Measurements from ENCODE around the gene HIF3A. TPM values are rescaled to one million over a fixed set of nuclear protein-coding genes. Genes with fewer than 3 reads are reported as not detected.
"Not testable (repeated sequence)": the region's sequence is repeated elsewhere in the genome, so short reads cannot be mapped to it uniquely, and the experiment has no call there.

Gene HIF3A
- polyA plus RNA-seq, 1 donor, result 58.2 TPM

DNA sequence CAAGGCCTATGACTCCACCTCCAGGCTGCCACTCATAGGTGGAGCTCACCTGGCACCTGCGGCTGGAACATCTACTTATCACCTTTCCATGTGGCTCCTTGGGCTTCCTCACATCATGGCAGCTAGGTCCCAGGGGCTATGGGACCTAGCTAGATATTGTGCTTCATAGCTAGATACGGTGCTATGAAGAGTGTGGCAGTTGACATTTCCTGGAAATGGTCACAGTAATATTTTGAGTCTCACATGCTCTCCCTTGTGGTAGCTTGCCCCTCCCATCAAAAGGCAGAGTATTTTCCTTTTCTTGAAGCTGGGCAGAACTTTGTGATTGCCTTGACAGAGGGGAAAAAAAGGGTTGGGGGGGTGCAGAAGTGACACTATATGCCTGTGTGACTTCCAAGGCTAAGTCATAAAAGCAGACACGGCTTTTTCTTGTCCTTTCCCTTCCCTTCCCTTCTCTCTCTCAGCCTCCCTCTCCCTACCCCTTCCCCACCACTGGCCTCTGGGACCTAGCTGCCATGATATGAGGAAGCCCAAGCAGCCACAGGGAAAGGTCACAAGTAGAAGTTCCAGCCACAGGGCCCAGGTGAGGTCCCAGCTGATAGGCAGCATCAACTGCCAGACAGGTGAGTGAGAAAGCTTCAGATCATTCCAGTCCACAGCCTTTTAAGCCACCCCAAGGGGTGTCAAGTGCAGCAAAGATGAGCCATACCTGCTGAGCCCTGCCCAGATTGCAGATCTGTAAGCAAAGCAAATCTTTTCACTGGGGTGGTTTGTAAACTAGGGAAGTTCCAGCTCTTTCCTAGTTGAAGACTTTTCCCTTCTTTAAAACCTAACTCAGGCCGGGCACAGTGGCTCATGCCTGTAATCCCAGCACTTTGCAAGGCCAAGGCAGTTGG lies 6.9 kb upstream of the HIF3A start:
- DNase-seq, result no peak

- no peak for DNase-seq
Observed at GRCh38 chr19:46291829-46292228, 5.0 kb upstream of the HIF3A start.

DNA sequence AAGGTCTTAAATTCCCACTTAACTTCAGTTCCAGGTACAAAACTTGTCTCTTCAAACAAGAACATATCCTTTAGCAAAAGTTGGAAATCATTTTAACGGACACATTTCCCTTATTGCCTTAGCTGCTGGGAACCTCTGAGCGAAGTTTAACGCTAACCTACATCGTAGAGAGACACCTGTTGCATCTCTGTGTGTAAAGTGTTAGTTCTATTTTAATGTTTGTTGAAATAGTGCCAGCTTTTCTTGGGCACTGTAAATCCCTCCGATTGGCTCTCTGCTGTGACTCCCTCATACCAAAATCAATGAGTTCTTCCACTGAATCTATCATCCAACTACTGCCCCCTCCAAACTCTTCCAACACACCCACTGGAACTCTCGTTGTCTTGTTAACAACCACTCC lies 2.3 kb upstream of the HIF3A start:
- no peak for DNase-seq

DNA sequence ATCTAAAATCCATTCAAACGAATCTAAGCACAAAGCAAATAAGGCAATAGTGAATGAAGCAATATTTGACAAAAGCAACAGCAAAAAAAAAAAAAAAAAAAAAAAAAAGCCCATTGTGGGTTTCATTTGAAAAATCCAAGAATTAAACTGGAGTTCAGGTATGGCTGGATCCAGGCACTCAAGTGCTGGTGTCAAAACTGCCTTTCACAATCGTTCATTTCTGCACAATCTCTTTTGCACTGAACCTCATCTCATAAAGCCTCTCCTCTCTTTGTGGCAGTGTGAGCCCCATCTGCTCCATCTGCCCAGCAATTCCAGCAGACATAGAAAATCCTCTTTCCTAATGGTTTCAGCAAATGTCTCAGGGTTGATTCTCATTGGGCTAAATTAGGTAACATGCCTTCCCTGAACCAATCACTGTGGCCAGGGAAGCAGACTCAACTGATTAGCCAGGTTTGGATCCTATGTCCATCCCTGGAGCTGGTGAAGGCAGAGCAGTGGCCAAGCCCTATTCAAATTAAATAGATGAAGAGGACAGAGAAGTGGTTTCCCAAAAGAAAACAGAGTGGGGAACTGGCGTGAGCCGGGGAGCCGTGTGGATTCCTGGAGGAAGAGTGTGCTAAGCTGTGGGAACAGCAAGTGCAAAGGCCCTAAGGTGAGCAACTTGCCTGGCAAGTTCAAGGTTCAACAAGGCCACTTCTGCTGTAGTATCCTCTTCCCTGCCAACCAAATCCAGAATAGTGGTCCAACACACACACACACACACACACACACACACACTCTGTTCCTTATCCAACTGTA lies 1.2 kb upstream of the HIF3A start:
- no peak for DNase-seq

GRCh38 chr19:46296202-46296480 lies 701 bp upstream of the HIF3A start:
- DNase-seq, result no peak

DNA sequence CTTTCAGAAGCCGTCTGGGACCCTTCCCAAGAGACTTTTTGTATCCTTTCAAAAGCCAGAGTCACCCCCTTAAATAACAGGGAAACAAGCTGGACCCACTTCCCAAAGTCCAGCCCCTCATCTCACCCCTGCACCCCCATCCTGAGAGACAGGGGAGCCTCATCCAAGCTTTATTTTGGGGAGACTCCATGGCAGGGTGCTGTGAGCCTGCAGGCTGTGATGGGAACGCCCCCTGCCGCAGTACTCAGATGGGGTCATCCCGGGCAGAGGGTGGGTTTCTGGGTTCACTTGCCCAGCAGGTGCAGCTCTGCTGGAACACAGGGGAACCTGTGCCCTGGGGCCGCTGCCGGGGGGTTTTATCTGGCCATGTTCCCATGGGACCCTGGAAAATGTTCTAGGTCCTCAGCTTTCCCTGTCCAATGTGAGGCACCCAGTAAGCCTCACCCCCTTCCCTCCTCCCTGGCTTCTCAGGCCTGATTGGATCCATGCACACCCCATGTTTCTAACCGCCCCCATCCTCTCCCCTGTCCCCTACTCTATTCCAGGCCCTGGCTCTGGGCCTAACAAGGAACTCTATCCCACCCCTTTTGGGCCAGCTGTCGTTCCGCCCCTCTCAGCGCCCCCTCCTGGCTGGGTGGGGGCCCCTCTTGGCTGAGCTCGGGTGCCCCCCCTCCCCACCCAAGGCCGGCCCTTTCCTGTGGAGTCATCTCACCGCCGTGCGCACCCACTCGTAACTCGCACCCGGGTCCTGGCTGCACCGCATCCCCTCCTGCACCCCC lies 1.0 kb downstream of the HIF3A start:
- peak; percentile 45 for DNase-seq

DNA sequence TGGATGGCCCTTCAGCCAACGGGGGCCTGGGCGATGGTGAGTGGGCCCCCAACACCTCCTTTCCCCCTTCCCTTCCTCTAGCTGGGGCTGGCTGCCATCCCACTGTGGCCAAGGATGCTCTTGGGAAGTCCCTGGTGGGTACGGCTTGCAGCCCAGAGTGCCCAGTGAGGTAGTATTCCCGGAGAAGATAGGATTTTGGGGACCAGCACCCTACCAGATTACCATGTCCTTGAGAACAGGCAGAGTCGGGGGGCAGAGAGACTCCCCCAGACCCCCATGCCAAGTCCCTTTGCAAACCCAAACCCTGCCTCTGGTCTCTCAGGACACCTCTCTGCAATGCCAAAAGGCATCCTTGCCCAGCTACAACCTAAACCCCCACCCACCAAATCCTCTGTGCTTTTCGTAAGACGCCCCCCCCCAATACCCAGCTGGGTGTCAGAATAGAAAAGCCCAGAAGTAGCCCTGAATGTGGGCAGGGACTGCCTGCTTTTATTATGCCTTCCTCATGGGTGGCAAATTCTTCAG lies 1.7 kb downstream of the HIF3A start:
- no peak for DNase-seq

DNA sequence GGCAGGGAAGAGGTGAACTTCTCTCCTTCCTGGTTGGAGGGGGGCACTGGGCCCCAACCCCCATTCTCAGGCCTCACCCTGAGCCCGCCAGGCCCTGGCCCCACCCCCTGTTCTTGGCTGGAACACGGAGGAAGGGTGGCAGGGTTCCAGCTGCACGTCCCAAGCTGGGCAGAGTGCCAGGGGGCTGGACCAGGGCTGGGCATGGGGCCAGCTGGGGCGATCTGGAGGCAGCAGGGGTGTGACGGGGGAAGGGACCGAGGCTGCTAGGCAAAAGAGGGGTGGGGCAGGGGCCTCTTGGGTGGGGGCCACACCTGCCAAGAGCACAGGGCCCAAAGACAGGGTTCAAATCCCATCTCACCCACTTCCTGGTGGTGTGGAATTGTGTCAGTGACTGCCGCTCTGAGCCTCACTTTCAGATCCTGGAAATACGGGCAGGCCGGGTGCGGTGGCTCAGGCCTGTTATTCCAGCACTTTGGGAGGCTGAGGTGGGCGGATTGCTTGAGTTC lies 2.2 kb downstream of the HIF3A start:
- DNase-seq, result peak; percentile 90

- no peak for DNase-seq
Observed at GRCh38 chr19:46299695-46300094, 2.9 kb downstream of the HIF3A start.

- no peak for DNase-seq
Observed at GRCh38 chr19:46303322-46303690, 6.5 kb downstream of the HIF3A start.

DNA sequence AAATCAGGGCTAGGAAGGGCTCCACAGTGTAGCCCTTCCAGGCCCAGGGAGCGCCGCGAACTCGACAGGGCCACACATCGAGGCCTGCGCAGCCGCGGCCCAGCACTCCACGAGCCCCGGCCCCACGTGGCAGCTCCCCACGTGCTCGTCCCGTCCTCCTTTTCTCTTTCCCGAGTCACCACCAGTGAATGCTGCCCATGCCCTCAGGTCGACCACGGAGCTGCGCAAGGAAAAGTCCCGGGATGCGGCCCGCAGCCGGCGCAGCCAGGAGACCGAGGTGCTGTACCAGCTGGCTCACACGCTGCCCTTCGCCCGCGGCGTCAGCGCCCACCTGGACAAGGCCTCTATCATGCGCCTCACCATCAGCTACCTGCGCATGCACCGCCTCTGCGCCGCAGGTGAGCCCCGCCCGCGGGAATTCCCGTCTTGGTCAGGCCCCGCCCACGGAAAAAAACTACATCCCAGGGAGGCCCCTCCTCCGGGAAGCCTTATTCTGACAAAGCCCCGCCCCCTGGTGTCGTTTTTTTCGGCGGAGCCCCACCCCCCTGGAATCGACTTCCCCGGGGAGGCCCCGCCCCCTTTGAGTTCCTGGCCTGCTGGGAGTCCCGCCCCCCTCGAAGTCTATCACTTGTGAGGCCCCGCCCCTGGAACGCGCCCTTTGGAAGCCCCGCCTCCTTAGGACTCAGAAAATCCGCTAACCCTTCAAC lies 7.0 kb downstream of the HIF3A start:
- DNase-seq, result peak; percentile 78

GRCh38 chr19:46306501-46306900 lies 9.7 kb downstream of the HIF3A start:
- DNase-seq, result no peak

GRCh38 chr19:46308510-46308909 lies 11.7 kb downstream of the HIF3A start:
- no peak for DNase-seq

- no peak for DNase-seq
Observed at GRCh38 chr19:46309056-46309455, 12.2 kb downstream of the HIF3A start.

DNA sequence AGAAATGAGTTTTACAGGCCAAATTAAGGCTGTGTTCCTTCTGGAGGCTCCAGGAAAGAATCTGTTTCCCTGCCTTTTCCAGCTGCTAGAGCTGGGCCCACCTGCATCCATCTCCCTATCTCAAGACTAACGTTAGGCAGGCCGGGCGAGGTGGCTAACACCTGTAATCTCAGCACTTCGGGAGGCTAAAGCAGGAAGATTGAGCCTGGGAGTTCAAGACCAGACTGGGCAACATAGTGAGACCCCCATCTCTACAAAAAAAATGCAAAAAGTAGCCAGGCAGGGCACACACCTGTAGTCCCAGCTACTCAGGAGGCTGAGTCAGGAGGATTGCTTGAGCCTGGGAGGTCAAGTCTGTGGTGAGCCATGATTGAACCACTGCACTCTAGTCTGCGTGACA lies 14.6 kb downstream of the HIF3A start:
- DNase-seq, result no peak

DNA sequence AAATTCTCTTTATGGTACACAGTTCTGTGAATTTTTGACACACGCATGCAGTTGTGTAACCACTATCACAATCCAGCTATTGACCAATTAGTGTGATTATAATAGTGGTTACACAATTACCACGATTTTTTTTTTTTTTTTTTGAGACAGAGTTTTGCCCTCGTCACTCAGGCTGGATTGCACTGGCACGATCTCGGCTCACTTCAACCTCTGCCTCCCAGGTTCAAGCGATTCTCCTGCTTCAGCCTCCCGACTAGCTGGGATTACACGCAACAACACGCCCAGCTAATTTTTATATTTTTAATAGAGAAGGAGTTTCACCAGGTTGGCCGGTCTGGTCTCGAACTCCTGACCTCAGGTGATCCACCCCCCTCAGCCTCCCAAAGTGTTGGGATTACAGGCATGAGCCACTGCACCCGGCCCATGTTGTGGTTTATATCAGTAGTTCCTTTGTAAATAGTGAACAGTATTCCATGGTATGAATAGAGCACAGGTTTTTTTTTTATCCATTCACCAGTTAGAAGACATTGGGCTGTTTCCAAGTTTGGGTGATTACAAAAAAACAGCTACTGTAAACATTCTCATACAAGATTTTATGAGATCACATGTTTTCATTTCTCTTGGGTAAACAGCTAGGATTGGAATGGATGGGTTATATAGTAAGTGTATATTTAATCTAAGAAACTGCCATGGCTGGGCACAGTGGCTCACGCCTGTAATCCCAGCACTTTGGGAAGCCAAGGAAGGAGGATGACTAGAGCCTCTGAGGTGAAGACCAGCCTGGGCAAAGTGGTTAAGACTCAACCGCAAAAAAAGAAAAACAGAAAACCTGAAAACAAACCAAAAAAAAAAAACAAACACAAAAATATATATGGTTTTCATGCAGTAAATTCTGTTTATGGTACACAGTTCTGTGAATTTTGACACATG lies 17.0 kb downstream of the HIF3A start:
- DNase-seq, result not testable (repeated sequence)

DNA sequence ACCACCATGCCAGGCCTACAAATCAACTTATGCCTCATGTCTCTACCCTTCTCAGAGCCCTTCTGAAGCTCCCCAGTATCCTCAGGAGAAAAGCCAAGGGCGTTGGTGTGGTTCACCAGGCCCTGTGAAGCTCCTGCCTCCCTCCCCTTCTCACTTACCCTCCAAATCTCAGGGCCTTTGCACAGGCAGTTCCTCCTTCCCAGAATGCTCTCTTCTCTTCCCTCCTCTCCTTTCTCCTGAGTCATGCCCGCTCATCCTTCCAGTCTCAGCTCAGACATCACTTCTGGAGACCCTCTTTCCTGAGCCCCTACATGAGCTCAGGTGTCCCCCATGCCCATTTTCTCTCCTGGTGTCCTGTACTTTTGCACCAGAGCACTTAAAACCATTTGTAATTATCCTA lies 20.5 kb downstream of the HIF3A start:
- DNase-seq, result no peak

DNA sequence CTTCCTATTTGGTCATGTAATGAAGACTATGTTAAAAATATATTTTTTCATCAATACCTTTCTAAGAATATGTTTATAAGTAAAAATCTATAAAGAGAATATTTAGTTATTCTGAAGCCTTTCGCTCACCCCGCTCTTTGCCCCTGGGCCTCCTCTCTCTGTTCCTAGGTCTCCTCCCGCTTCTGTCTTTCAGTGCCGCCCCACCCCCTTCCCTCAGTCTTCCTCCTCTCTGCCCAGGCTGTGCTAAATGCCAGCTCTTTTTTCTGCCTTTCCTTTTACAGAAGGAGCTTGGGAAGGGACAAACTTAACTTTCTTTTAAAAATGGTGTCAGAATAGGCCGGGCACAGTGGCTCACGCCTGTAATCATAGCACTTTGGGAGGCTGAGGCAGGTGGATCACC lies 22.8 kb downstream of the HIF3A start:
- DNase-seq, result no peak

DNA sequence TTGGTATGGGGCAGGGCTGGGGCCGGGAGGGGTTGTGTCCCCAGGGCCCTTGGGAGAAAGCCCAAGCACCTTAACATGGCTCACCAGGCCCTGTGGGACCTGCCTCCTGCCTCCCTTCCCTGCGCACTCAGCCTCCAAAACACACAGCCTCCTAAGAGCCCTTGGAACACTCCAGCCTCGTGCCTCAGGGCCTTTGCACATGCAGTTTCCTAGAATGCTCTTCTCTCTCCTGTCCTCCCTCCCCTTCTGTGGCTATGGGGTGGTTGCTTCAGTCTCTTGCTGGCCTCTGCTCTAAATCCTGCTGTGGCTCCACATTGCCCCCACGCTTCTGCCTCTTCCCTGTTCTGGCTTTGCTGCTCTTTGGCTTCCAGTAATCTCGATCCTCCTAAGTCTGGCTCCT lies 23.7 kb downstream of the HIF3A start:
- no peak for DNase-seq

DNA sequence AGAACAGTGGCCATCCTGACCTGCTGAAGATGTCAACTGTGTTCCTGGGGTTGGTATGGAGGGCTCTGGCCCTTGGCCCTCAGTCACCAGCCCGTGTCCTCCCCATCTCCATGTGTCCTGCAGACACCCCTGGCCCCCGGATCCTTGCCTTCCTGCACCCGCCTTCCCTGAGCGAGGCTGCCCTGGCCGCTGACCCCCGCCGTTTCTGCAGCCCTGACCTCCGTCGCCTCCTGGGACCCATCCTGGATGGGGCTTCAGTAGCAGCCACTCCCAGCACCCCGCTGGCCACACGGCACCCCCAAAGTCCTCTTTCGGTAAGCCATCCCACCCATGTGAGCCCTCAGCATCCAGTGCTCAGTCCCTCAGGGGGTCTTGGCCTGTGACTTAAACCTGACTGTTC lies 24.8 kb downstream of the HIF3A start:
- no peak for DNase-seq

DNA sequence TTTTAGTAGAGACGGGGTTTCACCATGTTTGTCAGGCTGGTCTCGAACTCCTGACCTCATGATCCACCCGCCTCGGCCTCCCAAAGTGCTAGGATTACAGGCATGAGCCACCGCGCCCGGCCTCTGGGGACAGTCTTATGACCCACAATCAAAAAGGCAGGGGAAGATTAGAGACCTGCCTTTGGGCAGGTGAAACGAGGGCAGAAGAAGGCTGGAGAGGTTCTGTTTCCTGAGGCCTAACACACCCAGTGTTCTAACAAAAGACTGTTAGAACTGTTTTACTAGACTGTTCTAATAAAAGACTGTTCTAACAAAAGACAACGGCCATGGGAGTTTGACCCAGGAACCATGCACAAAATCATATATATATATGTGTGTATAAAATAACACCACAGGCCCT lies 26.4 kb downstream of the HIF3A start:
- not testable (repeated sequence) for DNase-seq

Data from left kidney (tissue), 2 donors.